ENCODE measurements around the gene FHIT.

GRCh38 chr3:60229502-60229901 lies 1021.8 kb downstream of the FHIT start:
- TF ChIP-seq POLR2A (IDR thresholded peaks at IDR 0.05; ENCODE audit: low read length) (no peak), GATA1 (IDR thresholded peaks at IDR 0.05; ENCODE audit: low read depth, low read length) (no peak)

All from erythroblast (primary cell).